HEK293T (cell line): ENCODE results near the gene SLC22A31.

Experiments
- CTCF ChIA-PET: fragments of 350-600 bp; formaldehyde crosslinking; extraction: SDS; loops from one replicate; lab custom pipeline; 2021; ENCODE audit warnings: antibody characterized with exemption, inconsistent platforms; lab: Yijun Ruan, JAX
- POLR2A ChIA-PET: fragments of 350-600 bp; formaldehyde crosslinking; extraction: SDS; loops from one replicate; lab custom pipeline; 2020; ENCODE audit warnings: antibody characterized with exemption, inconsistent platforms; lab: Yijun Ruan, JAX
- DNase-seq: peaks from one replicate; pipeline ENCODE4 v3.0.0; 2012; ENCODE audit warnings: mixed read lengths; ENCODE audit errors: extremely low spot score
- ARNT ChIP-seq: fragments of 450-650 bp; IDR thresholded peaks from 2 replicates; pipeline ENCODE4 v1.6.1; 2017; ENCODE audit warnings: mild to moderate bottlenecking
- BHLHE40 ChIP-seq: fragments of 450-650 bp; IDR thresholded peaks from 2 replicates; pipeline ENCODE4 v1.6.1; 2016; ENCODE audit warnings: mild to moderate bottlenecking, moderate library complexity, borderline replicate concordance
- CTBP1 ChIP-seq: fragments of 450-650 bp; IDR thresholded peaks from 2 replicates; pipeline ENCODE4 v1.6.1; 2016; ENCODE audit warnings: borderline replicate concordance
- ELF4 ChIP-seq: fragments of 450-650 bp; IDR thresholded peaks from 2 replicates; pipeline ENCODE4 v1.6.1; 2017; ENCODE audit warnings: antibody characterized with exemption
- FOXA1 ChIP-seq: fragments of 450-650 bp; IDR thresholded peaks from 2 replicates; pipeline ENCODE4 v1.6.1; 2016; ENCODE audit warnings: mild to moderate bottlenecking
- FOXK2 ChIP-seq: fragments of 450-650 bp; IDR thresholded peaks from 2 replicates; pipeline ENCODE4 v1.6.1; 2016; ENCODE audit warnings: mild to moderate bottlenecking
- FOXM1 ChIP-seq: fragments of 450-650 bp; IDR thresholded peaks from 2 replicates; pipeline ENCODE4 v1.6.1; 2017; ENCODE audit warnings: mild to moderate bottlenecking, borderline replicate concordance
- HDGF ChIP-seq: fragments of 450-650 bp; IDR thresholded peaks from 2 replicates; pipeline ENCODE4 v1.6.1; 2017; ENCODE audit warnings: antibody characterized with exemption, borderline replicate concordance
- L3MBTL2 ChIP-seq: fragments of 450-650 bp; conservative IDR thresholded peaks from 2 replicates; pipeline ENCODE4 v1.6.1; 2016; ENCODE audit warnings: mild to moderate bottlenecking
- LEF1 ChIP-seq: fragments of 450-650 bp; IDR thresholded peaks from 2 replicates; pipeline ENCODE4 v1.6.1; 2017; ENCODE audit warnings: mild to moderate bottlenecking, borderline replicate concordance
- NFRKB ChIP-seq: fragments of 450-650 bp; IDR thresholded peaks from 2 replicates; pipeline ENCODE4 v1.6.1; 2016; ENCODE audit warnings: mild to moderate bottlenecking, moderate library complexity
- SP1 ChIP-seq: fragments of 450-650 bp; IDR thresholded peaks from 2 replicates; pipeline ENCODE4 v1.6.1; 2017
- SUZ12 ChIP-seq: fragments of 450-650 bp; IDR thresholded peaks from 2 replicates; pipeline ENCODE4 v1.6.1; 2016; ENCODE audit warnings: mild to moderate bottlenecking
- TARDBP ChIP-seq: fragments of 450-650 bp; IDR thresholded peaks from 2 replicates; pipeline ENCODE4 v1.6.1; 2016
- ZNF384 ChIP-seq: fragments of 450-650 bp; IDR thresholded peaks from 2 replicates; pipeline ENCODE4 v1.6.1; 2016
- TF ChIP-seq, protein P1 (sequence below): fragments of 450-650 bp; IDR thresholded peaks from 2 replicates; pipeline ENCODE4 v1.6.1; 2016

The SLC22A31 gene

DNA sequence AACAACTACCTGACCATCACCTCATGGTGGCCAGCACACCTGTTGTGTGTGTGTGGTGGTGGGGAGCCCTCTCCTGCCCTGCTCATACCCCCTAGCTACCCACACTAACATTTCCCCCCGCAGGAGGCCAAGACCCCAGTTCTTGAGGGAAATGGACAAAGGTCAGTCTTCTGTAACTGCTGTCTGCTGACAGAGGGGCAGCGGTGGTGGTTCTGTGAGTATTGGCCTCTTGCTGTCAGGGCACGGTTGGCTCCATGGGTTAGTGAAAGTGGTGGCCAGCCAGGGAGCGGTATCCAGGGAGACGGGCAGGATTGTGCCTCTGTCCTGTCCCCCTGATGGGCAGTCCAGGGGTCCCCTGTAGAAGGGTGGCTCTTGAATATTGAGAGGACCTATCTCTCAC, 43.3 kb upstream of the SLC22A31 start:
- CTCF ChIA-PET, result no interaction called here
- TF ChIP-seq FOXM1 (no peak), ELF4 (no peak), BHLHE40 (no peak), SP1 (no peak), HDGF (no peak), CTBP1 (no peak), ZNF384 (no peak), ARNT (no peak)
- POLR2A ChIA-PET, result no interaction called here
- no peak for DNase-seq

DNA sequence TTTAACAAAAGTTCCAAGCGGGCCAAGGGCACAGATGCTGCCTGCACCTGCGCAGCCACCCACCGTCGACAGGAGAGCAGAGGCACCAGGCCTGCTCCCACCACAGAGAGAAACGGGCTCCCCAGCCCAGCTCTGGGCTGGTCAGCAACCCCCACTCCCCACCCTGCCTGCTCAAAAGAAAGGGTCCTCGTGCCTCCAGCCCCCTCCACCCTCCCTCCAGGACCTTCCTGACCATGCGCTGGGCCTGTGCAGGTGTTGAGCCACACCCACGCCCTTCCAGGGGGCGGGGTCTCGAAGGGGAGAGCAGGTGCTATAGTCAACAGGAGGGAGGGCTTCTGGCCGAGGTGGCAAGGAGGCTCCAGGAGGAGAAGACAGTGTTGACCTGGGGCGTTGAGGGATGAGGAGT, 42.5 kb upstream of the SLC22A31 start:
- no peak for DNase-seq
- ChIA-PET POLR2A (no interaction called here), CTCF (no interaction called here)
- no peak for TF ChIP-seq ZNF384
- no peak for TF ChIP-seq TARDBP
- TF ChIP-seq FOXK2, result no peak
- TF ChIP-seq FOXA1, result no peak
- no peak for TF ChIP-seq CTBP1
- no peak for TF ChIP-seq LEF1
- TF ChIP-seq ARNT, result no peak
- no peak for TF ChIP-seq L3MBTL2
- TF ChIP-seq BHLHE40, result no peak
- TF ChIP-seq HDGF, result no peak
- TF ChIP-seq SUZ12, result no peak
- no peak for TF ChIP-seq FOXM1

DNA sequence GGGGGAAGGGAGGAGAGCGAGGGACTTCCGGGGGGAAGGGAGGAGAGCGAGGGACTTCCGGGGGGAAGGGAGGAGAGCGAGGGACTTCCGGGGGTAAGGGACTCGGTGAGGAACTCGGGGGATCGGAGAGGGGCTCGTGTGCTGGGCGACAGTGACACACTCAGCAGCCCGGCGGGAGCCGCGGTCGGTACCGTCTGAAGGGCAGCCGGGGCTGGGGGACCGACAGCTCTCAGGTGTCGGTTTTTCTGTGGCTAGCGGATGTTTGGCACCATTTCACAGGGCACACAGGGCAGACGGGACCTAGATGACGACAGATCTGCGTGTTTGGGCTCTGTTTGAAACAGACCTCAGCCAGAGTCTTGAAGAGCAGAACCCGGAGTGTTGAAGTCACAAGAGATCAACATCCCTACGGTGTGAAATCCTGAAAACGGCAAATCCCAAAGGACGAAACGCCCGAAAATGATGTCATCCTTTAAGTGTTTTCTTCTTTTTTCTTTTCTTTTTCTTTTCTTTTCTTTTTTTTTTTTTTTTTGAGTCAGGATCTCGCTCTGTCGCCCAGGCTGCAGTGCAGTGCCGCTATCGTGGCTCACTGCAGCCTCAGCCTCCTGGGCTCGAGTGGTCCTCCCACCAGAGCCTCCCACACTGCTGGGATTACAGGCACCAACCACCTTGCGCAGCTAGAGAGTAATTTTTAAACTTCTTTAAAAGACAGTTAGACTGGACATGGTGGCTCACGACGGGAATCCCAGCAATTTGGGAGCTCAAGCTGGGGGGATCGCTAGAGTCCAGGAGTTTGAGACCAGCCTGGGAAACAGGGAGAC, 41.1 kb upstream of the SLC22A31 start:
- POLR2A ChIA-PET, result interaction anchor here (1.0 to 1.2 kb wide), 3 partner anchors 15 to 24 kb away, joined by 4 to 9 read pairs (median 5); partner anchors contain the start of gene ZNF778

DNA sequence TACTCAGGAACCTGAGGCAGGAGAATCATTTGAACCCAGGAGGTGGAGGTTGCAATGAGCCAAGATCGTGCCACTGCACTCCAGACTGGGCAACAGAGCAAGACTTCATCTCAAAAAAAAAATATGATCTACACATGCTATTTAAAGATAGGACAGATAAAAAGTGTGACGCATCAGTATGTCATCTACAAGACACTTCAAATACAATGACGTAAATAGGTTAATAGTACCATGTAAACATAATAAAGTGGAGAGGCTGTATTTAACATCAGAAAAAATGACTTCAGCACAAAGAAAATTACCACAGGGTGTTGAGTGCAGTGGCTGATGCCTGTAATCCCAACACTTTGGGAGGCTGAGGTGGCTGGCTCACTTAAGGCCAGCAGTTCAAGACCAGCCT, 37.4 kb upstream of the SLC22A31 start:
- POLR2A ChIA-PET, result no interaction called here
- TF ChIP-seq TARDBP (no peak), L3MBTL2 (no peak), LEF1 (no peak), BHLHE40 (no peak), FOXK2 (no peak), SUZ12 (no peak), SP1 (no peak), ARNT (no peak), ELF4 (no peak), ZNF384 (no peak)

More for the DNA sequence above, 41.1 kb upstream of the SLC22A31 start:
- peak; percentile 73 for DNase-seq
- TF ChIP-seq FOXA1, result no peak
- TF ChIP-seq NFRKB, result no peak
- TF ChIP-seq SP1, result no peak
- TF ChIP-seq, protein P1, sequence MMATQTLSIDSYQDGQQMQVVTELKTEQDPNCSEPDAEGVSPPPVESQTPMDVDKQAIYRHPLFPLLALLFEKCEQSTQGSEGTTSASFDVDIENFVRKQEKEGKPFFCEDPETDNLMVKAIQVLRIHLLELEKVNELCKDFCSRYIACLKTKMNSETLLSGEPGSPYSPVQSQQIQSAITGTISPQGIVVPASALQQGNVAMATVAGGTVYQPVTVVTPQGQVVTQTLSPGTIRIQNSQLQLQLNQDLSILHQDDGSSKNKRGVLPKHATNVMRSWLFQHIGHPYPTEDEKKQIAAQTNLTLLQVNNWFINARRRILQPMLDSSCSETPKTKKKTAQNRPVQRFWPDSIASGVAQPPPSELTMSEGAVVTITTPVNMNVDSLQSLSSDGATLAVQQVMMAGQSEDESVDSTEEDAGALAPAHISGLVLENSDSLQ, result peak; percentile 44; the same call in 1 of the 2 replicates
- TF ChIP-seq HDGF, result no peak
- peak; percentile 49; the same call in 1 of the 2 replicates for TF ChIP-seq ZNF384
- TF ChIP-seq BHLHE40, result no peak
- no peak for TF ChIP-seq CTBP1
- no peak for TF ChIP-seq TARDBP
- no peak for TF ChIP-seq SUZ12
- TF ChIP-seq ELF4, result peak; percentile 61; the same call in 1 of the 2 replicates
- TF ChIP-seq FOXM1, result no peak
- TF ChIP-seq FOXK2, result no peak
- no peak for TF ChIP-seq LEF1
- TF ChIP-seq L3MBTL2, result no peak; the same call in 1 of the 2 replicates
- CTCF ChIA-PET, result interaction anchor here (0.7 to 1.2 kb wide), 2 partner anchors 12 to 410 kb away, joined by 3 to 6 read pairs; no protein-coding TSS in a partner anchor

DNA sequence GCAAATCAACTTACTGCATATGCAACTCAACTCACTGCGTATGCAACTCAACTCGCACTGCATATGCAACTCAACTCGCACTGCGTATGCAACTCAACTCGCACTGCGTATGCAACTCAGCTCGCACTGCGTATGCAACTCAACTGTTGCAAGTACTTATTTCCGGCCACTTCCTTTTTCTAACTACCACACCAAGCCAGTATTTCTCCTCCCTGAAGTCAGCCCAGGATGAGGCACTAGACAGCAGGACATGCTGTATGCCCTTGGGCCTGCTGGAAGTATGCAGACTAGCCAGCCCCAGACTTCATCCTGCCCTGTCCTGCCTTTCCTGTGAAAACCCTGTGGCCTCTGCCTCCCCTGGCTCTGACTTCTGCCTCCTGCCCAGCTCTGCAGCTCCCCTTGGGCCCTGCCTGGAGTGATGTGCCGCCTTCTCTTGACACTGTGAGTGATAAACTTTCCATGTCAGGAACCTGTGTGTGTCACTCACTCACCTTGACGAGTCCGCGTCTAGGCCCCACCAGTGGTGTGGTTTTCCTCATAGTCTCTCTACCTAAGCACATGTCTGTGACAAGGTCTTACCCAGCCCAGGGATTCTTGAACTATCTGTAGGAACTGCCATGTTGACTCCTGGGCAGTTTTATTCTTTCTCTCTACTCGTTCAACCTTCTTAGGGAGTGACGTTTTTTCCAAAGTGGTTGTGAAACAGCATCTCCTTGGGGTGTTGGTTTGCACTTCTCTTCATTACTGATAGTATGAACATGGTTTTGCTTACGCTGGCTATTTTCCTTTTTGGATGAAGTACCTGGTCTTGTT, 33.5 kb upstream of the SLC22A31 start:
- POLR2A ChIA-PET, result no interaction called here
- no peak for DNase-seq
- CTCF ChIA-PET, result no interaction called here
- no peak for TF ChIP-seq FOXK2
- no peak for TF ChIP-seq HDGF
- no peak for TF ChIP-seq SP1
- TF ChIP-seq NFRKB, result no peak
- no peak for TF ChIP-seq L3MBTL2
- TF ChIP-seq LEF1, result no peak

More for the DNA sequence above, 37.4 kb upstream of the SLC22A31 start:
- no peak for DNase-seq
- CTCF ChIA-PET, result no interaction called here

DNA sequence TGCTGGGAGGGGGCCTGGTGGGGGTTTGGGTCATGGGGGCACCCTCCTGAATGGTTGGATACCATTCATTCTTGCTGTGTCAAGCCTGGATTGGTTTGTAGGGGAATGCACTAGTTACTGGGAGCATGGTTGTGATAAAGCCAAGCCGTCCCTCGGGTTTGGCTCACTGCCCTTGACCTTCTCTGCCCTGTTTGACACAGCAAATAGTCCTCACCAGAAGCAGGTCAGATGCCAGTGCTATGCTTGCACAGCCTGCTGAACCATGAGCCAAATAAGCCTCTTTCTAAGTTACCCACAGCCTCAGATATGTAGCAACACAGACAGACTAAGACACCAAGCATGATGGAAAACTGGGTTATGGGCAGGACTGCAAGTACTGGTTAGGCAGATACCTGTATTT, 31.8 kb upstream of the SLC22A31 start:
- DNase-seq, result no peak
- ChIA-PET POLR2A (no interaction called here), CTCF (no interaction called here)
- no peak for TF ChIP-seq FOXM1
- no peak for TF ChIP-seq ELF4
- no peak for TF ChIP-seq ARNT

DNA sequence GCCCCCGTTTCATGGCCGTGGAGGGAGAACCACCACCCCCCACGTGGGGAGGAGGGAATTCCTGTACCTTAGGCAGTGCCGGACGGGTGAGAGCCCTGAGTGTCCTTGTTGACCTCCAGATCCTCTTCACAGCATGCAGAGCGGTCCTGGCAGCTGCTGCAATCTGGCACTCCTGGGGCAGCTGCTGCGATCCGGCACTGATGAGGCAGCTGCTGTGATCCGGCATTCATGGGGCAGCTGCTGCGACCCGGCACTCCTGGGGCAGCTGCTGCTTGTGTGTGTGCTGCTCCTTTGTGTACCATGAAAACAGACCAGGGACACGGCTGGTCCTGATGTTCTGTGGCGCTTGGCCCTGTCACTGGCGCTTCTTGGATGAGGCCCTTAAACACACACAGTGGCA, 29.9 kb upstream of the SLC22A31 start:
- ChIA-PET POLR2A (no interaction called here), CTCF (no interaction called here)
- no peak for TF ChIP-seq LEF1
- TF ChIP-seq FOXM1, result no peak
- no peak for TF ChIP-seq SUZ12
- TF ChIP-seq, protein P1, result no peak
- no peak for TF ChIP-seq BHLHE40
- TF ChIP-seq ELF4, result no peak
- no peak for TF ChIP-seq NFRKB
- no peak for TF ChIP-seq TARDBP
- no peak for TF ChIP-seq FOXK2
- TF ChIP-seq SP1, result no peak
- DNase-seq, result no peak
